SJSA1 (cell line): ENCODE measurements around the gene NPLOC4. TPM values are rescaled to one million over a fixed set of nuclear protein-coding genes. Genes with fewer than 3 reads are reported as not detected.
A peak's percentile ranks its signal among the peaks of the same experiment; 100 is the strongest.

Experiments used
- DNase-seq, 2 experiments: peaks; one replicate each; pipeline ENCODE4 v3.0.0-alpha.2; 2015 to 2020; ENCODE audit warnings: low spot score in 2 of 2, low read depth in 1 of 2
- H3K27ac ChIP-seq: fragments of 250-450 bp; sonication (Bioruptor Pico); 2 replicates; pipeline ENCODE4 v1.5.1; 2020; ENCODE audit warnings: mild to moderate bottlenecking, moderate library complexity
- H3K27me3 ChIP-seq: fragments of 250-450 bp; sonication (Bioruptor Pico); replicated peaks from 2 replicates; pipeline ENCODE4 v1.5.1; 2020; ENCODE audit warnings: mild to moderate bottlenecking, moderate library complexity
- H3K36me3 ChIP-seq: fragments of 250-450 bp; sonication (Bioruptor Pico); 2 replicates; pipeline ENCODE4 v1.5.1; 2020; ENCODE audit warnings: mild to moderate bottlenecking
- H3K4me1 ChIP-seq: fragments of 250-450 bp; sonication (Bioruptor Pico); replicated peaks from 2 replicates; pipeline ENCODE4 v1.6.1; 2021; ENCODE audit warnings: mild to moderate bottlenecking
- H3K4me3 ChIP-seq: fragments of 250-450 bp; sonication (Bioruptor Pico); 2 replicates; pipeline ENCODE4 v1.5.1; 2020; ENCODE audit warnings: mild to moderate bottlenecking
- H3K9me3 ChIP-seq: fragments of 250-450 bp; sonication (Bioruptor Pico); replicated peaks from 2 replicates; pipeline ENCODE4 v1.5.1; 2020; ENCODE audit warnings: mild to moderate bottlenecking
- total RNA-seq: library from RNA; depleted of rRNA; stranded (reverse); fragments of >200 nt; shearing (Covaris generic); gene quantifications from 2 replicates; pipeline ENCODE4 v1.2.3, GENCODE V29; 2014

NPLOC4 gene
- total RNA-seq, 1 experiment from 2014 or later: 111 TPM

GRCh38 chr17:81527591-81528383, 109.1 kb downstream of the NPLOC4 start, which contains the start of gene FSCN2:
FSCN2 (plus strand) TSS chr17:81528377; CDS start chr17:81528532, 155 bp downstream.
- H3K4me3 ChIP-seq: no peak within 1 kb of the TSS
- no peak for DNase-seq
- H3K36me3 ChIP-seq: no peaks in the 10 kb centered on the region
- peaks cover 35% of the 10 kb centered on the region for H3K27me3 ChIP-seq
- H3K4me1 ChIP-seq: no peaks in the 10 kb centered on the region
- H3K9me3 ChIP-seq: peaks cover 12% of the 10 kb centered on the region
- no peak within 1 kb of the TSS for H3K27ac ChIP-seq

GRCh38 chr17:81526662-81527571, 110.0 kb downstream of the NPLOC4 start:
- Histone ChIP-seq H3K27me3 (peaks cover 35% of the 10 kb centered on the region), H3K27ac (no peak overlapping the region), H3K4me3 (no peak overlapping the region), H3K36me3 (no peaks in the 10 kb centered on the region; the same call in 1 of the 2 replicates), H3K4me1 (no peaks in the 10 kb centered on the region), H3K9me3 (peaks cover 12% of the 10 kb centered on the region)
- DNase-seq: no peak

- Histone ChIP-seq H3K36me3 (peaks cover 5% of the 10 kb centered on the region; the same call in 1 of the 2 replicates), H3K9me3 (peaks cover 8% of the 10 kb centered on the region; the same call in 1 of the 2 replicates), H3K27ac (no peak overlapping the region), H3K4me3 (no peak overlapping the region), H3K27me3 (peaks cover 35% of the 10 kb centered on the region), H3K4me1 (no peaks in the 10 kb centered on the region; the same call in 1 of the 2 replicates)
- DNase-seq: no peak
Measured at GRCh38 chr17:81524865-81525159, 112.1 kb downstream of the NPLOC4 start.

- H3K9me3 ChIP-seq: peaks cover 8% of the 10 kb centered on the region; the same call in 1 of the 2 replicates
- H3K4me3 ChIP-seq: no peak overlapping the region
- no peak for DNase-seq
- H3K36me3 ChIP-seq: peaks cover 10% of the 10 kb centered on the region
- H3K27me3 ChIP-seq: peaks cover 30% of the 10 kb centered on the region
- no peak overlapping the region for H3K27ac ChIP-seq
- H3K4me1 ChIP-seq: peaks cover 6% of the 10 kb centered on the region
Measured at GRCh38 chr17:81524039-81524864, 112.7 kb downstream of the NPLOC4 start.

- DNase-seq: no peak
- Histone ChIP-seq H3K4me1 (peaks cover 13% of the 10 kb centered on the region), H3K4me3 (no peak overlapping the region), H3K36me3 (peaks cover 17% of the 10 kb centered on the region), H3K9me3 (peaks cover 2% of the 10 kb centered on the region; the same call in 1 of the 2 replicates), H3K27ac (no peak overlapping the region), H3K27me3 (peaks cover 23% of the 10 kb centered on the region)
Measured at GRCh38 chr17:81523402-81524038, 113.4 kb downstream of the NPLOC4 start.

GRCh38 chr17:81522491-81523401, 114.2 kb downstream of the NPLOC4 start:
- peaks cover 15% of the 10 kb centered on the region for H3K27me3 ChIP-seq
- DNase-seq: no peak

GRCh38 chr17:81520021-81520901, 116.7 kb downstream of the NPLOC4 start:
- Histone ChIP-seq H3K27me3 (no peaks in the 10 kb centered on the region; the same call in 1 of the 2 replicates), H3K4me3 (no peak overlapping the region), H3K36me3 (peaks cover 44% of the 10 kb centered on the region), H3K4me1 (peaks cover 41% of the 10 kb centered on the region), H3K9me3 (no peaks in the 10 kb centered on the region), H3K27ac (no peak overlapping the region)
- DNase-seq: no peak

More at GRCh38 chr17:81522491-81523401, 114.2 kb downstream of the NPLOC4 start:
- no peaks in the 10 kb centered on the region for H3K9me3 ChIP-seq
- peaks cover 23% of the 10 kb centered on the region for H3K36me3 ChIP-seq
- no peak overlapping the region for H3K27ac ChIP-seq
- peaks cover 19% of the 10 kb centered on the region for H3K4me1 ChIP-seq
- no peak overlapping the region for H3K4me3 ChIP-seq

- H3K4me1 ChIP-seq: peaks cover 45% of the 10 kb centered on the region
- H3K36me3 ChIP-seq: peaks cover 48% of the 10 kb centered on the region
- H3K4me3 ChIP-seq: peak overlapping the region; percentile 5; the same call in 1 of the 2 replicates
- no peaks in the 10 kb centered on the region; the same call in 1 of the 2 replicates for H3K27me3 ChIP-seq
- peak in 1 of 2 experiments; percentile 10 for DNase-seq
- no peak overlapping the region for H3K27ac ChIP-seq
- H3K9me3 ChIP-seq: no peaks in the 10 kb centered on the region
Measured at GRCh38 chr17:81519284-81520020, 117.5 kb downstream of the NPLOC4 start.

GRCh38 chr17:81518785-81519283, 118.1 kb downstream of the NPLOC4 start:
- Histone ChIP-seq H3K27me3 (no peaks in the 10 kb centered on the region; the same call in 1 of the 2 replicates), H3K36me3 (peaks cover 48% of the 10 kb centered on the region), H3K9me3 (no peaks in the 10 kb centered on the region), H3K27ac (no peak overlapping the region), H3K4me3 (peak overlapping the region; percentile 5; the same call in 1 of the 2 replicates), H3K4me1 (peaks cover 51% of the 10 kb centered on the region)
- DNase-seq: no peak

- H3K27ac ChIP-seq: no peak overlapping the region
- no peak for DNase-seq
Measured at GRCh38 chr17:81518113-81518784, 118.7 kb downstream of the NPLOC4 start.

More at GRCh38 chr17:81518113-81518784, 118.7 kb downstream of the NPLOC4 start:
- H3K4me3 ChIP-seq: no peak overlapping the region
- H3K4me1 ChIP-seq: peaks cover 57% of the 10 kb centered on the region
- H3K27me3 ChIP-seq: no peaks in the 10 kb centered on the region; the same call in 1 of the 2 replicates
- H3K36me3 ChIP-seq: peaks cover 48% of the 10 kb centered on the region
- H3K9me3 ChIP-seq: no peaks in the 10 kb centered on the region
